Lung (tissue), 12 donors: ENCODE measurements around the gene SAP30BP. TPM values are rescaled to one million over a fixed set of nuclear protein-coding genes. Genes with fewer than 3 reads are reported as not detected.
A peak's percentile ranks its signal among the peaks of the same experiment; 100 is the strongest.

Source experiments
- ATAC-seq: fragments of 200-7000 bp; cut with Tn5 transposase; one replicate; pipeline ENCODE4 v1.9.1; 2020; ENCODE audit warnings: moderate number of reproducible peaks; ENCODE audit not compliant: insufficient read depth, low FRiP score
- DNase-seq, 3 donors: peaks; one replicate each; pipeline ENCODE4 v3.0.0-alpha.2; 2013 to 2017
- H3K27ac ChIP-seq, 2 donors: one replicate each; pipeline ENCODE4 v1.5.1; 2013; ENCODE audit warnings: mild to moderate bottlenecking in 2 of 2, moderate library complexity in 2 of 2, control low read depth in 1 of 2, inconsistent platforms in 1 of 2, low read depth in 1 of 2, low read length in 1 of 2
- H3K27me3 ChIP-seq, 3 donors: one replicate each; pipeline ENCODE4 v1.5.1; 2013; ENCODE audit warnings: low read length in 2 of 3; ENCODE audit not compliant: control insufficient read depth in 3 of 3, insufficient read depth in 3 of 3
- H3K36me3 ChIP-seq, 4 donors: one replicate each; pipeline ENCODE4 v1.5.1; 2013; ENCODE audit warnings: low read length in 4 of 4, mild to moderate bottlenecking in 1 of 4, moderate library complexity in 1 of 4; ENCODE audit not compliant: control insufficient read depth in 4 of 4, insufficient read depth in 4 of 4
- H3K4me1 ChIP-seq, 5 donors: one replicate each; pipeline ENCODE4 v1.5.1; 2013; ENCODE audit warnings: low read length in 5 of 5, mild to moderate bottlenecking in 2 of 5, moderate library complexity in 1 of 5; ENCODE audit not compliant: control insufficient read depth in 5 of 5, insufficient read depth in 5 of 5
- H3K4me3 ChIP-seq: one replicate; pipeline ENCODE4 v1.5.1; 2013; ENCODE audit warnings: mild to moderate bottlenecking, control low read depth, moderate library complexity
- H3K9ac ChIP-seq, 2 donors: one replicate each; pipeline ENCODE4 v1.5.1; 2013; ENCODE audit warnings: low read length in 2 of 2, control low read depth in 1 of 2; ENCODE audit not compliant: insufficient read depth in 1 of 2
- H3K9me3 ChIP-seq, 4 donors: one replicate each; pipeline ENCODE4 v1.5.1; 2013; ENCODE audit warnings: low read length in 3 of 4, mild to moderate bottlenecking in 1 of 4, moderate library complexity in 1 of 4; ENCODE audit not compliant: control insufficient read depth in 4 of 4, insufficient read depth in 3 of 4
- WGBS, 2 donors: extraction: QIAGEN DNeasy Blood & Tissue Kit; methylation state at CpG; one replicate each; pipeline ENCODE4 v1.1.7; 2013; 5-methylcytosine and 5-hydroxymethylcytosine counted together
- polyA plus RNA-seq, 2 donors: library from polyadenylated mRNA; stranded (reverse); fragments of 200-250 nt; gene quantifications; one replicate each; pipeline ENCODE4 v1.2.1, GENCODE V29; 2013
- total RNA-seq, 2 donors: library from RNA; depleted of rRNA in 1 of 2; stranded (reverse); fragments of >200 nt in 1 of 2; gene quantifications; one replicate each; pipeline ENCODE4 v1.2.1, GENCODE V29; 2014 to 2021
- TF ChIP-seq, protein P1 (sequence below): IDR thresholded peaks from 2 replicates; pipeline ENCODE4 v1.5.1; 2012; ENCODE audit warnings: mild to moderate bottlenecking; ENCODE audit errors: control extremely low read depth, extremely low read depth
- donor health status: control.
- donor health status: control.
- donor health status: Bipolar disorder and iron deficiency.
- donor health status: healthy.
- donor health status: DM: yes; HTN: yes; CAD: no.

SAP30BP gene
- total and polyA plus RNA-seq, 4 donors: 46.5 to 82.9 (median 77.3) TPM

GRCh38 chr17:75635610-75636202 lies 31.4 kb upstream of the SAP30BP start:
- H3K27ac ChIP-seq: peak overlapping the region; percentile 82 to 87
- H3K9me3 ChIP-seq: no peaks in the 10 kb centered on the region
- peaks cover 5 to 26% (median 16%) of the 10 kb centered on the region in 5 donors for H3K4me1 ChIP-seq
- H3K9ac ChIP-seq: no peak overlapping the region
- no peak for ATAC-seq
- H3K36me3 ChIP-seq: peaks cover 0 to 9% (median 2%) of the 10 kb centered on the region in 4 donors
- TF ChIP-seq, protein P1, sequence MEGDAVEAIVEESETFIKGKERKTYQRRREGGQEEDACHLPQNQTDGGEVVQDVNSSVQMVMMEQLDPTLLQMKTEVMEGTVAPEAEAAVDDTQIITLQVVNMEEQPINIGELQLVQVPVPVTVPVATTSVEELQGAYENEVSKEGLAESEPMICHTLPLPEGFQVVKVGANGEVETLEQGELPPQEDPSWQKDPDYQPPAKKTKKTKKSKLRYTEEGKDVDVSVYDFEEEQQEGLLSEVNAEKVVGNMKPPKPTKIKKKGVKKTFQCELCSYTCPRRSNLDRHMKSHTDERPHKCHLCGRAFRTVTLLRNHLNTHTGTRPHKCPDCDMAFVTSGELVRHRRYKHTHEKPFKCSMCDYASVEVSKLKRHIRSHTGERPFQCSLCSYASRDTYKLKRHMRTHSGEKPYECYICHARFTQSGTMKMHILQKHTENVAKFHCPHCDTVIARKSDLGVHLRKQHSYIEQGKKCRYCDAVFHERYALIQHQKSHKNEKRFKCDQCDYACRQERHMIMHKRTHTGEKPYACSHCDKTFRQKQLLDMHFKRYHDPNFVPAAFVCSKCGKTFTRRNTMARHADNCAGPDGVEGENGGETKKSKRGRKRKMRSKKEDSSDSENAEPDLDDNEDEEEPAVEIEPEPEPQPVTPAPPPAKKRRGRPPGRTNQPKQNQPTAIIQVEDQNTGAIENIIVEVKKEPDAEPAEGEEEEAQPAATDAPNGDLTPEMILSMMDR: no peak
- H3K27me3 ChIP-seq: no peaks in the 10 kb centered on the region
- WGBS, 2 donors: 48 to 56% methylated on average over 16 of the region's 16 CpGs
- DNase-seq: peak in 1 of 3 donors; percentile 22
- no peak overlapping the region for H3K4me3 ChIP-seq

DNA sequence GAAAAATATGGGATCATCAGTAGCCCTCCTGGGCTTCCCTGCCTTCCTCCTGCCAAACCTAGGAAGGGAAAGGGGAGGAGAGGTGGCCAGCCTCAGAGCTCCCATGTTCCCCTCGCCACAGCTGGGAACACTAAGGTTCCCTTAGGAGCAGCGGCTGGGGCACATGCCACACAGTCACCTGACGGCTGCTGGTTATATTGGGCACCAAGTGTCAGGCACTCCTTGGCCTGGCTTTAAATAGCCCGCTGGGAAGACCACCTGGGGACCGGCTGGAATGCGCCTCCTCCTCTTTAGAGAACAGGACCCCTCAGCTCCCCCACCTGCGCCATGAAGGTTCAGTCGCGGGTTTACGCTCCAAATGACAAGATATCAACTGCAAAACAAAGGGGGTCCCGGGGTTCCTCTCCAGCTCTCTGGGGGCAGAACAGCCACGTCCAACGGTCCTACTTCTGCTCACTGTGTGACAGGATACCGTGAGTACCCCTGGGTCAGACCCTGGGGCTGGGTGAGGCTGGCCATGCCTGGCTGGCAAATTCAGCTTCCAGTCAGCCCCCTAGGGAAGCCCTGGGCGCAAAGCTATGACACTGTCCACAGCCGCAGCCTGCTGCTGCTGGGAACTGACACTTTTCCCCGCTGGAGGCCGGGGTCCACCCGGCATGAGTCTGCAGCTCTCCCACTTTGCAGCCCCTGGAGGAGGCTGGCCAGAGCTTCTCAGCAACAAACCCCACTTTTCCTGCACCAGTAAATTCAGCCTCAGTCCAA lies 30.6 kb upstream of the SAP30BP start:
- DNase-seq (no peak), ATAC-seq (no peak)
- H3K9ac ChIP-seq: no peak overlapping the region
- no peaks in the 10 kb centered on the region for H3K27me3 ChIP-seq
- 90 to 92% methylated on average over 19 of the region's 19 CpGs for WGBS, 2 donors
- H3K4me1 ChIP-seq: peaks cover 5 to 34% (median 16%) of the 10 kb centered on the region in 5 donors
- H3K36me3 ChIP-seq: peaks cover 0 to 6% (median 0%) of the 10 kb centered on the region in 4 donors
- H3K4me3 ChIP-seq: no peak overlapping the region
- no peaks in the 10 kb centered on the region for H3K9me3 ChIP-seq
- TF ChIP-seq, protein P1: no peak
- H3K27ac ChIP-seq: peak overlapping the region; percentile 82 to 87

DNA sequence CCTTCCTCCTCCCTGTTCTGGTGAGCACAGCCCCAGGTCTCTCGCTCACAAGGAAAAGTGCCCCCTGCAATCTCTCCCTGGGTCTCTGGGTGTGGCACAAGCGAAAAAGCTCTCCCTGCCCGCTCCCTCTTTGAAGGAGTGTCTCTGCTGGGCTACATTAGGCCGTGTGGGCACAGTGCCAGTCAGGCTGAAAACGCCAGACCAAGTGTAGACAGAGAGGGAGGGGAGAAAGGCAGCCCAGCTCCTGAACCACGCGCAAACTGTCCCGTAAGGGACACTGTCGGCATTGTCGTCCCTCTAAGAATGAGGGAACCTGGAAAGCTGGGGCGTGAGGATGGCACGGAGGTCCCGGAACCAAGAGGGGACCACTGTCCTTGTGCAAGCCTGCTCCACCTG lies 30.0 kb upstream of the SAP30BP start:
- DNase-seq (peak in 1 of 3 donors; percentile 32), ATAC-seq (no peak)
- WGBS, 2 donors: 78 to 91% methylated on average over 13 of the region's 13 CpGs
- TF ChIP-seq, protein P1: no peak
- Histone ChIP-seq H3K4me1 (peaks cover 5 to 40% (median 18%) of the 10 kb centered on the region in 5 donors), H3K36me3 (peaks cover 0 to 6% (median 0%) of the 10 kb centered on the region in 4 donors), H3K27me3 (no peaks in the 10 kb centered on the region), H3K4me3 (no peak overlapping the region), H3K9me3 (no peaks in the 10 kb centered on the region), H3K9ac (no peak overlapping the region), H3K27ac (peak overlapping the region; percentile 82 to 87)
